Prostate gland (tissue), 2 donors: ENCODE results near the gene PLRG1.

Source experiments
- POLR2A ChIP-seq: fragments of 450-650 bp; IDR thresholded peaks from one replicate; pipeline ENCODE4 v1.6.1; 2016; ENCODE audit warnings: antibody characterized with exemption, mild to moderate bottlenecking
- POLR2AphosphoS5 ChIP-seq: sonication (generic); formaldehyde crosslinking; IDR thresholded peaks from one replicate; pipeline ENCODE4 v1.6.1; 2017; ENCODE audit warnings: antibody characterized with exemption
- TF ChIP-seq, protein P1 (sequence below), 4 experiments: fragments of 200-600 bp in 2 of 4; fragments of 450-650 bp in 2 of 4; sonication (generic) in 2 of 4; IDR thresholded peaks; 1 replicate in 3 of 4; 2 replicates in 1 of 4; pipeline ENCODE4 v1.5.1; 2016 to 2019; ENCODE audit warnings: antibody characterized with exemption in 4 of 4, mild to moderate bottlenecking in 2 of 4, moderate library complexity in 2 of 4

DNA sequence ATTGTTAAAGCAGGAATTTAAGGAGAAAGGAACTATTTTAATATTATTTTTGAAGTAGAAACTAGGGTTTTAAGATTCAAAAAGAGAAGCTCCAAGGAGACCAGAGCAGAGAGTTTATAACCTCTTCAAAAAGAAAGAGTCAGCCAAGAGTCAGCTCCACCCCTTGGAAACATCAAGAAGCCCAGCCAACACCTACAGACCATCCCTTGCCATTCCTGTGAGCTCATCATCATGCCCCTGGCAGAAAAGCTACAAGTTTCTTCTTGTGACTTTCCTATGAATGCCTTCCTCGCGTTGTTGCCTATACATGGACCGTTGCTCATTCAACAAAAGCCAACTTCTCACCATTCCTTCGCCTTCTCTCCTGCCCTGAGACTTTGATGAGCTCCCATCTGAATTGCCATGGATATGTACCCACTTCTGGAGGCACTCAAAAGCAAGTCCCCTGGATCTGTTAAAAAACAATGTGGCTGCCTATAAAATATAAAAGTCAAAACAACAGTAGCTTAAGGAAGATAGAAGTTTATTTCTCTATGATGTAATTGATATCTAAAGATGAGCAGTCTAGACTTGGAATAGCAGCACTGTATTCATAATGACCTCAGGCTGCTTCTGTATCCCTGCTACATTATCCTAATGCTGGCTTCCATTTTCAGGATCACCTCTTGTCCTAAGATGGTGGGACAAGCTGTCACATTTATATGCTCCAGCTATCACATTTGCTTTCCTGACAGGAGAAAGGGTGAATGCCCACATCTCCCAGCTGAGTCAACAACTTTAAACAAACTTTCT, 20.3 kb downstream of the PLRG1 start:
- TF ChIP-seq, protein P1, sequence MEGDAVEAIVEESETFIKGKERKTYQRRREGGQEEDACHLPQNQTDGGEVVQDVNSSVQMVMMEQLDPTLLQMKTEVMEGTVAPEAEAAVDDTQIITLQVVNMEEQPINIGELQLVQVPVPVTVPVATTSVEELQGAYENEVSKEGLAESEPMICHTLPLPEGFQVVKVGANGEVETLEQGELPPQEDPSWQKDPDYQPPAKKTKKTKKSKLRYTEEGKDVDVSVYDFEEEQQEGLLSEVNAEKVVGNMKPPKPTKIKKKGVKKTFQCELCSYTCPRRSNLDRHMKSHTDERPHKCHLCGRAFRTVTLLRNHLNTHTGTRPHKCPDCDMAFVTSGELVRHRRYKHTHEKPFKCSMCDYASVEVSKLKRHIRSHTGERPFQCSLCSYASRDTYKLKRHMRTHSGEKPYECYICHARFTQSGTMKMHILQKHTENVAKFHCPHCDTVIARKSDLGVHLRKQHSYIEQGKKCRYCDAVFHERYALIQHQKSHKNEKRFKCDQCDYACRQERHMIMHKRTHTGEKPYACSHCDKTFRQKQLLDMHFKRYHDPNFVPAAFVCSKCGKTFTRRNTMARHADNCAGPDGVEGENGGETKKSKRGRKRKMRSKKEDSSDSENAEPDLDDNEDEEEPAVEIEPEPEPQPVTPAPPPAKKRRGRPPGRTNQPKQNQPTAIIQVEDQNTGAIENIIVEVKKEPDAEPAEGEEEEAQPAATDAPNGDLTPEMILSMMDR (IDR thresholded peaks at IDR 0.05), result no peak
- TF ChIP-seq POLR2AphosphoS5 (no peak), POLR2A (no peak)
